Measurements from ENCODE around the gene EHF.

DNA sequence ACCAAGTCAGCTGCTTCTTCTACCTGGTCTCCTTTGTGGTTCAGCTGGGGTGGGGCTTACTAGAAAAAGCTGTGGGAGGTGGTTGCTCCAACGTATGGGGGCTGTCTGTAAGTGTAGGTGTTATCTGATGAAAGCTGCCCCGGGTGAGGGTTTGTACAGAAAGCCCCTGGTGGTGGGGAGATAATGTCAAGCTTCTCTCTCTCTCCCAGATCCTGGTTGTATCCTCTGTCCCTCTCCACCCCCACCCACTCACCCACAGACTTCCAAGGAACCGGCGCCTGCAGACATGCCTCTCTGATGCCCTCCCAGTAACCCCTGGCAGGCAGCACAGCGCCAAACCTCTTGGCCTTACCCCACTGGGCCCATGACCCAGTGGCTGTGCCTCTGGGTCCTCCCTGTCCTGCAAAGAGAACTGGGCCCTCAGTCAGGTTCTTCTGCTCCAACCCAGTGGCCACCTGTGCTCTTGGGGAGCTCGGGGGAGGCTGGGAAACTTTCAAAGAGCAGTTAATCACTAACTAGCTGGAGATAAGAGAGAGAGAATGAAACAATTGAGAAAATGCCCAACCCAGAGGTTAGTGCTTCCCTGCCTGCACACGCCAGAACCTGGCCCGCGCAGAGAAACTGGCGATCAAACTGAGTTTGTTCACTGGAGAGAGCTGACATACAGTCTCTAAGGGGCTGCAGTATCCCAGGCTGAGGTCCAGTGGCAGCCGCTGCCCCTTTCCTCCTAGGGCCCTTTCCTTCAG is 20.4 kb upstream of the EHF start:
- TF ChIP-seq CTCF (IDR thresholded peaks at IDR 0.05): no peak
- no peak for TF ChIP-seq REST (IDR thresholded peaks at IDR 0.05; ENCODE audit: insufficient read depth in 1 of 2, low read depth in 2 of 2, low read length in 1 of 2)
